Parathyroid adenoma (tissue), 2 donors: Measurements from ENCODE around the gene CELSR1.

Experiments used
- H2AFZ ChIP-seq: fragments of 300-600 bp; sonication (generic); one replicate; pipeline ENCODE4 v1.7.0; 2017; ENCODE audit warnings: antibody characterized with exemption, mild to moderate bottlenecking
- H3K27ac ChIP-seq: fragments of 300-600 bp; sonication (generic); one replicate; pipeline ENCODE4 v1.7.0; 2017
- H3K27me3 ChIP-seq: fragments of 300-600 bp; sonication (generic); one replicate; pipeline ENCODE4 v1.7.0; 2017; ENCODE audit warnings: low read length; ENCODE audit not compliant: control insufficient read depth, insufficient read depth
- H3K36me3 ChIP-seq: fragments of 300-600 bp; sonication (generic); one replicate; pipeline ENCODE4 v1.7.0; 2017; ENCODE audit warnings: low read length; ENCODE audit not compliant: control insufficient read depth, insufficient read depth
- H3K4me1 ChIP-seq: fragments of 300-600 bp; sonication (generic); one replicate; pipeline ENCODE4 v1.7.0; 2017; ENCODE audit warnings: control low read depth
- H3K4me2 ChIP-seq: fragments of 300-600 bp; sonication (generic); one replicate; pipeline ENCODE4 v1.7.0; 2017; ENCODE audit warnings: low read length
- H3K4me3 ChIP-seq: fragments of 300-600 bp; sonication (generic); one replicate; pipeline ENCODE4 v1.7.0; 2017; ENCODE audit warnings: low read depth, low read length
- H3K79me2 ChIP-seq: fragments of 300-600 bp; sonication (generic); one replicate; pipeline ENCODE4 v1.7.0; 2017; ENCODE audit warnings: control low read depth
- H3K9ac ChIP-seq: fragments of 300-600 bp; sonication (generic); one replicate; pipeline ENCODE4 v1.7.0; 2017; ENCODE audit warnings: mild to moderate bottlenecking
- H3K9me3 ChIP-seq: fragments of 300-600 bp; sonication (generic); one replicate; pipeline ENCODE4 v1.7.0; 2017; ENCODE audit warnings: low read length; ENCODE audit not compliant: control insufficient read depth
- CTCF ChIP-seq: fragments of 300-600 bp; sonication (generic); IDR thresholded peaks from one replicate; pipeline ENCODE4 v1.7.0; 2017; ENCODE audit warnings: antibody characterized with exemption, mild to moderate bottlenecking
- donor health status: primary hyperparathyroidism.

CELSR1 gene

GRCh38 chr22:46469711-46470110 lies 67.7 kb downstream of the CELSR1 start:
- Histone ChIP-seq H3K79me2 (no peaks in the 10 kb centered on the region), H3K27ac (no peak overlapping the region), H3K27me3 (no peaks in the 10 kb centered on the region), H3K4me3 (no peak overlapping the region), H3K4me2 (no peak overlapping the region), H3K36me3 (no peaks in the 10 kb centered on the region), H3K9ac (no peak overlapping the region), H3K9me3 (no peaks in the 10 kb centered on the region), H2AFZ (no peak overlapping the region), H3K4me1 (no peaks in the 10 kb centered on the region)
- no peak for TF ChIP-seq CTCF

GRCh38 chr22:46467006-46467405 lies 70.4 kb downstream of the CELSR1 start:
- no peaks in the 10 kb centered on the region for H3K79me2 ChIP-seq
- H2AFZ ChIP-seq = no peak overlapping the region
- H3K4me3 ChIP-seq = no peak overlapping the region
- no peak overlapping the region for H3K9ac ChIP-seq
- no peak overlapping the region for H3K4me2 ChIP-seq
- no peak for TF ChIP-seq CTCF
- H3K36me3 ChIP-seq = no peaks in the 10 kb centered on the region
- H3K9me3 ChIP-seq = no peaks in the 10 kb centered on the region
- no peaks in the 10 kb centered on the region for H3K27me3 ChIP-seq
- H3K27ac ChIP-seq = no peak overlapping the region
- no peaks in the 10 kb centered on the region for H3K4me1 ChIP-seq

- Histone ChIP-seq H3K36me3 (no peaks in the 10 kb centered on the region), H3K4me2 (no peak overlapping the region), H3K4me1 (no peaks in the 10 kb centered on the region), H3K27ac (no peak overlapping the region), H3K27me3 (no peaks in the 10 kb centered on the region), H3K9me3 (no peaks in the 10 kb centered on the region), H2AFZ (no peak overlapping the region), H3K4me3 (no peak overlapping the region), H3K79me2 (no peaks in the 10 kb centered on the region), H3K9ac (no peak overlapping the region)
- no peak for TF ChIP-seq CTCF
Measured at GRCh38 chr22:46466255-46466676, 71.2 kb downstream of the CELSR1 start.

GRCh38 chr22:46465793-46466192 lies 71.6 kb downstream of the CELSR1 start:
- Histone ChIP-seq H2AFZ (no peak overlapping the region), H3K27me3 (no peaks in the 10 kb centered on the region), H3K9me3 (no peaks in the 10 kb centered on the region), H3K79me2 (no peaks in the 10 kb centered on the region), H3K27ac (no peak overlapping the region), H3K4me2 (no peak overlapping the region), H3K36me3 (no peaks in the 10 kb centered on the region), H3K9ac (no peak overlapping the region), H3K4me3 (no peak overlapping the region), H3K4me1 (no peaks in the 10 kb centered on the region)
- TF ChIP-seq CTCF = no peak

GRCh38 chr22:46465345-46465720 lies 72.1 kb downstream of the CELSR1 start:
- H3K27ac ChIP-seq = no peak overlapping the region
- no peak for TF ChIP-seq CTCF
- no peaks in the 10 kb centered on the region for H3K79me2 ChIP-seq
- no peaks in the 10 kb centered on the region for H3K36me3 ChIP-seq
- no peaks in the 10 kb centered on the region for H3K27me3 ChIP-seq
- no peaks in the 10 kb centered on the region for H3K4me1 ChIP-seq
- H3K9me3 ChIP-seq = no peaks in the 10 kb centered on the region
- H3K4me2 ChIP-seq = no peak overlapping the region
- H2AFZ ChIP-seq = no peak overlapping the region
- no peak overlapping the region for H3K9ac ChIP-seq
- no peak overlapping the region for H3K4me3 ChIP-seq
